HepG2 (cell line): Measurements from ENCODE around the gene STX5. TPM values are rescaled to one million over a fixed set of nuclear protein-coding genes. Genes with fewer than 3 reads are reported as not detected.
A peak's percentile ranks its signal among the peaks of the same experiment; 100 is the strongest.

Experiments
- AGO1 ChIP-seq: fragments of 200-400 bp; formaldehyde crosslinking; IDR thresholded peaks from 2 replicates; pipeline ENCODE4 v1.6.1; 2017; ENCODE audit warnings: mild to moderate bottlenecking, low read depth, low read length, moderate library complexity; ENCODE audit not compliant: poor library complexity, severe bottlenecking
- CAMTA2 ChIP-seq: sonication (generic); formaldehyde crosslinking; IDR thresholded peaks from 2 replicates; pipeline ENCODE4 v1.4.0; 2020; ENCODE audit warnings: mild to moderate bottlenecking, missing genetic modification reagents, borderline replicate concordance
- FOXC1 ChIP-seq: sonication (generic); formaldehyde crosslinking; IDR thresholded peaks from 2 replicates; pipeline ENCODE4 v1.8.0; 2022; ENCODE audit warnings: mild to moderate bottlenecking, missing genetic modification reagents, borderline replicate concordance
- IKZF1 ChIP-seq: fragments of 450-650 bp; IDR thresholded peaks from 2 replicates; pipeline ENCODE4 v1.7.1; 2016
- JUNB ChIP-seq: sonication (generic); formaldehyde crosslinking; IDR thresholded peaks from 2 replicates; pipeline ENCODE4 v1.8.0; 2022; ENCODE audit warnings: missing genetic modification reagents, mild to moderate bottlenecking, borderline replicate concordance
- KDM1A ChIP-seq: IDR thresholded peaks from 2 replicates; pipeline ENCODE4 v1.6.1; 2016; ENCODE audit warnings: missing compliant biosample characterization
- MTF1 ChIP-seq: sonication (generic); formaldehyde crosslinking; IDR thresholded peaks from 2 replicates; pipeline ENCODE4 v1.5.0; 2020; ENCODE audit warnings: missing genetic modification reagents
- PHF21A ChIP-seq: sonication (generic); formaldehyde crosslinking; IDR thresholded peaks from 2 replicates; pipeline ENCODE4 v1.5.0; 2020; ENCODE audit warnings: mild to moderate bottlenecking, missing genetic modification reagents
- SP1 ChIP-seq, 2 experiments: fragments of 450-650 bp in 1 of 2; sonication (generic) in 1 of 2; formaldehyde crosslinking in 1 of 2; IDR thresholded peaks; 2 replicates each; pipeline versions ENCODE4 v1.4.0 to v1.6.1; 2016 to 2020; ENCODE audit warnings: missing genetic modification reagents in 1 of 2
- TEAD2 ChIP-seq: sonication (generic); formaldehyde crosslinking; IDR thresholded peaks from 2 replicates; pipeline ENCODE4 v1.9.0; 2021; ENCODE audit warnings: missing genetic modification reagents
- THAP11 ChIP-seq: IDR thresholded peaks from 2 replicates; pipeline ENCODE4 v1.6.1; 2016; ENCODE audit warnings: missing biosample characterization, missing genetic modification reagents
- ZBTB40 ChIP-seq, 2 experiments: fragments of 450-650 bp in 1 of 2; sonication (generic) in 1 of 2; formaldehyde crosslinking in 1 of 2; IDR thresholded peaks; 2 replicates each; pipeline versions ENCODE4 v1.6.1 to v1.8.0; 2016 to 2022; ENCODE audit warnings: antibody characterized with exemption in 1 of 2, mild to moderate bottlenecking in 1 of 2, missing genetic modification reagents in 1 of 2
- ZNF382 ChIP-seq: sonication (generic); formaldehyde crosslinking; IDR thresholded peaks from 2 replicates; pipeline ENCODE4 v1.5.0; 2020; ENCODE audit warnings: missing genetic modification reagents, mild to moderate bottlenecking, borderline replicate concordance
- ZNF441 ChIP-seq: sonication (generic); formaldehyde crosslinking; IDR thresholded peaks from 2 replicates; pipeline ENCODE4 v1.7.0; 2021; ENCODE audit warnings: missing genetic modification reagents, borderline replicate concordance
- ZNF616 ChIP-seq: sonication (generic); formaldehyde crosslinking; IDR thresholded peaks from 2 replicates; pipeline ENCODE4 v1.5.0; 2020; ENCODE audit warnings: low read depth, mild to moderate bottlenecking, missing genetic modification reagents
- polyA plus RNA-seq, 8 experiments: library from polyadenylated mRNA; depleted of rRNA in 3 of 8; stranded (reverse) in 7 of 8; unstranded in 1 of 8; fragments of >200 nt; fragmentation: Illumina TruSeq in 4 of 8; extraction: Trizol in 4 of 8; gene quantifications; 2 replicates each; pipeline versions ENCODE4 v1.2.1 to v1.2.3, GENCODE V29; 2011 to 2016; ENCODE audit warnings: low read depth in 4 of 8, missing spikeins in 1 of 8, mixed read lengths in 1 of 8; ENCODE audit not compliant: insufficient read depth in 1 of 8
- total RNA-seq, 5 experiments: library from RNA; depleted of rRNA; stranded (reverse); fragments of >200 nt; fragmentation: Illumina TruSeq; extraction: Trizol; gene quantifications; 2 replicates each; pipeline ENCODE4 v1.2.3, GENCODE V29; 2016; ENCODE audit warnings: low read depth in 1 of 5

Gene STX5
- total and polyA plus RNA-seq, 2 of the 13 experiments (the other 11 are each of a cell fraction or from before 2014, with no cell fraction given) = 26.9 to 30.0 TPM

DNA sequence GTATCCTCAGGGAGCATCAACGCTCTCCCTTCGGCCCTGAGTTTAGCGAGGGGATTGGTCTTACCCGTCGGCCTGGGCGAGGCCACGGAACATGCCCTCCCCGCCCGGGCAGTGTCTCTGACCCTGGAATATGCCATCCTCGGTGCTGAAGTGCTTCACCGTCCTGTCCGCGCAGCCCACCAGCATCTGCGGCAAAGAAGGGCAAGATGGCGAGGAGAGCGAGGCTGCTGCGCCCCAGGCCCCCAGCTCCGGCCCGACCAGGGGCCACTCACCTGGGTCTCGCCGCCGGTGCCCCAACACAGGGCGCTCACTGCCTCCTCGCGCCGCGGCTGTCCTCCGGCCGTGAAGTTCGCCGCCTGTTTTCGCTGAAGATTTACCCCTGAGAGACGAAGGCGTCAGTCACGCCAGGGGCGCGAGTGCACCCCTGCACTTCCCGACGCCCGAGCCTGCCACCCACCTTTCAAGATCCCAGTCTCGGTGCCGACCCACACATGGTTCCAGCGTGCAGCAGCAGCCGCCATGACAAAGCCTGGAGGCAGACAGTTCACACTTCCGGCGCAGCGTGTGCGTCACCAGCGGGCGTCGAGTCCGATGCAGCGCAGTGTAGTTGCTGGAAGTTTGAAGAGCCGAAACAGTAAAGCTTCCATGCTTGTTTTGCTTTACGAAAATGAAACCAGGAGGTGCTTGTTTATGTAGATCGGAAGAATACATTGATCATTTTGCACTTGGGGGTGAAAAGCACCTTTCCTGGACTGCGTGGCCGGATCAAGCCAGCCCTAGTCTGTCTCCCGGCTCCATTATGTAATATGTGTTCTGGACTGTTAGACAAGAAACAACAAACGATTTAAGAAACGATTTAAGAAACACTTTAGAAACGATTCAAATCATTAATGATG is 7.4 kb upstream of the STX5 start, which contains the start of gene WDR74 (continued):
- TF ChIP-seq ZNF441 (CRISPR knock-in tag) (no peak), IKZF1 (no peak), SP1 (IDR thresholded peaks at IDR 0.05) (no peak), SP1 (CRISPR knock-in tag; IDR thresholded peaks at IDR 0.05) (peak; percentile 67), ZNF616 (CRISPR knock-in tag) (peak; percentile 70; the same call in 1 of the 2 replicates), AGO1 (peak; percentile 63), CAMTA2 (no peak), THAP11 (CRISPR knock-in tag) (peak; percentile 95), ZBTB40 (IDR thresholded peaks at IDR 0.05) (no peak), ZBTB40 (CRISPR knock-in tag; IDR thresholded peaks at IDR 0.05) (peak; percentile 93; the same call in 1 of the 2 replicates), FOXC1 (CRISPR knock-in tag) (peak; percentile 44; the same call in 1 of the 2 replicates), MTF1 (CRISPR knock-in tag) (no peak), TEAD2 (CRISPR knock-in tag) (no peak), JUNB (CRISPR knock-in tag) (peak; percentile 47; the same call in 1 of the 2 replicates), KDM1A (CRISPR knock-in tag) (no peak), PHF21A (peak; percentile 46), ZNF382 (CRISPR knock-in tag) (no peak)
